DMS153 (cell line): ENCODE results near the gene DNAH9.

ENCODE experiments used
- DNase-seq: peaks from one replicate; lab custom pipeline; 2025; lab: John Stamatoyannopoulos, UW

The DNAH9 gene

DNA sequence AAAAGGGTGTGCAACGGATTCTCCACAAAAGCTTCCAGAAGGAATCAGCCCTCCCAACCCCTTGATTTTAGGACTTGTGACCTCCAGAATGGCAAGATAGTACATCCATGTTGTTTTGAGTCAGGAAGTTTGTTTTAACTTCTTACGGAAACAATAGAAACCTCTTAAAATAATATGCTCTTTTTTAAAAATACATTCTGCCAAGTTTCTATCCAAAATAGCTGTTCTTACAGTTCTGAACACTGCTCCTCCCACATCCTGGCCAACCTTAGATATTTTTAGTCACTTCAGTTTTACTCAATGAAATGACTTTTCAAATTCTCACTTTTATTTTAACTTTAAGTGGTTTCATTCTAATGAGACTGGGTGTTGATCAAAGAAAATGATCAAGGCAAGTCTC lies 242.6 kb downstream of the DNAH9 start:
- DNase-seq = no peak

DNA sequence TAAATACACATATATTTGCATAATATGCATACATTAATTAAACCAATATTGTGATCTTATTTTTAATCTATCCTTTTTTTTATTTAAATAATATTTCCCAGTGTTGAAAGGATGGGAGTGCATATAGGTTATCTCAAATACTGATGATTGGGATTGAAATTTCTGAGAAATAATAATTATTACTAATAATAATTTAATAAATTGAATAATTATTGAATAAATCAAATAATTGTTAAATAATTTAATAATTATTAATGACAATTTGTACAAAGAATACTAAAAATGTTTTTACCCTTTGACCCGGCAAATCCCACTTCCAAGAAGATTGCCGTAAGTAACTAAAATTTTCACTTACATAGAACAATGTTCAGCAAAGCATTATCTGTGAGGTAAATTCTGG lies 250.1 kb downstream of the DNAH9 start:
- no peak for DNase-seq

DNA sequence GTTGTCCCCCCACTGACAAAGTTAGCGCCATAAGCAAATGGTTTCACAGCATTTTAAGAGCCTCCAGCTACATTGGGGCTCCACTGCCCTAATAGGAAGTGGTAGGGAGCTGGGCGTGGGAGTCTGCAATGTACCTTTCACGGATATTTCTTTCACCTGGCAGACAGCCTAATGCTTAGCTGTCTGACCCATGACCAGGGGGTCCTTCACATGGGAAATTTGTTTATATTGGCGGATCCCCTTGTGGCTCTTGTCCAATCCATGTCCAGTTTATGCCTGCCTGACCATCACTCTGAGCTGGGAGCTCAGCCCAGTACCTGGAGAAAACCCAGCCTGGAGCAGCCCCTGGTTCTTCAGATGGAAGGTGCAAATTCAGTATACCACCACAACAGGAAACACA lies 254.0 kb downstream of the DNAH9 start:
- DNase-seq = no peak

DNA sequence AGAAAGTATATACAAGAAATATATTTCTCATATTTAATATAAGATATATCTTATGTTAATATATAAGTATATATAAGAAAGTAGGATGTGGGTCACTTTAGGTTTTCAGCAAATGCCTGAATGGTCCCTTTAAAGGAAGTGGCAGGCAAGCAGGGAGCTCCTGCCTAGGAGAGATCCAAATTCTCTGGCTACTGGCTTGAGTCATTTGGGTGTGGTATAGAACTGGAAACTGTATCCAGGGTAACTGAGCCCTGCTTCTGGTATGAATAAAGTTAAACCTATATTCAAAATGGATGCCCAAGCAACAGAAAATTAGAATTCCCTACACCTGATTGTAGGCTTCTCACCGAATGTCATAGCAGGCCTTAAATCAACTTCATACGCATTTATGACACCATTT lies 254.6 kb downstream of the DNAH9 start:
- no peak for DNase-seq

DNA sequence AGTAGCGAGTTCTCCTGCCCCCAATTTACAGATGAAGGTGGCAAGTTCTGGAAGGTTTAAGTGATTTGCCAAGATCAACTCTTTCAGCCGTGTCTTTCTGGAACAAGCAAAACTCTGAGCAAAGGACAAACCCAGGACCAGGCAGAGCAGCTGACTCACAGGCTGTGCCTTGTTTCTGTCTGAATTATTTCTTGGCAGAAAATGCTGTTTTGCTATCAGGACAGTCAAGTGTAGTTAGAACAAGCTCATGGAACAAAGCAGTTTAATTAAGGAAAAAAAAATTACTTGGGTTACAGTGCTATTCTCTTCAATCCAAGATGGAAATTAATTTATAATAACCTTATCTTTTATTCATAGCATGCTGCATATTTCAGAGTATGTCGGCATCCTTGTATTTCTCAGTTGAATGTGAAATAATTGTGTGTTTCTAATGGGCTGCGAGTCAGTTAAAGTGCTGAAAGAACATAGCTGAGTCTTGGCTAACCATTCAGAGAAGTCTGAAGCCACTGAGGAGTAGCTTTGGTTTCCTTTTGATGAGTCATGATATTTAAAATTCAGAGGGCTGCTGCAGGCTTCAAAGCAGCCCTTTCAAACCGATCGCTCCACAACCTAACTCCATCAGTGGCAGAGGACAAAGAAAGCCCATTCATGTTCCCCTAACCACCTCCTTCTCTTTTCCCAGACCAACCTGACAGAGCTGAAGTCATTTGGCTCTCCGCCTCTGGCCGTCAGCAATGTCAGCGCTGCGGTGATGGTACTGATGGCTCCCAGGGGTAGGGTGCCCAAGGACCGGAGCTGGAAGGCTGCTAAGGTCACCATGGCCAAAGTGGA lies 255.3 kb downstream of the DNAH9 start:
- no peak for DNase-seq

DNA sequence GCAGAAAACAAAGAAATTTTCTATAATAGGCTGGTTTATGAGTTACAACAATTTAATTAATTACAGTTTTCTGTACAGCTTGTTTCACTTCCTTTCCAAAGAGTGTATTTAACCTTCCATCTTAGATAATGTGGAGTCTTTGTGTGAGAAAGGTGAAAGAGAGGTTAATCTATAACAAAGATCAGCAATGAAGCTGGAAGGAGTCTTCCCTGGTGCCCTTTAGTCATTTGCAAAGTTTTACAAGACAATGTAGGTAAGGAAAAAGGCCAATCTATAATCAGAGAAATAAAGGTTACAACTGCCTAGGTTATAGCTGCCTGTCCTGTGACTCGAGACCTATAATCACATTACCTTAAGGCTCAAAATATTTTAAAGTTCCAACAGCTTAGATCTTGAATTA lies 257.0 kb downstream of the DNAH9 start:
- no peak for DNase-seq

DNA sequence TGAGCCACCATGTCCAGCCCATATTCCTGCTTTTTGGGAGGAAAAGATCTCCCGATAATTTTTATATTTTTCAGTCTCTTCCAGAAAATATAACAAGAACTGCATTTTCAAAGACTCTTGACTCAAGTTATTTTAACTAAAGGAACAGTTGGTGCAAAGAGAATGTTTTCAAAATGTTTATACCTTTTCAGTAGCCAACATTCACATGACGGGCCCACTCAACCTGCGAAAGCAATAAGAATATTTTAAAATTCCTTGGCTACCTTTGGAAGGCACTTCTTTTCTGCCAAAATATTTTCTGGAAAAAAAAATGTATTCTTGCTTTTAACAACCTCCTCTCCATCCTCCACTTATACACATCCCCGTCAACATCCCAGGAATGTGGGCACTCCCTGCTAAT lies 258.7 kb downstream of the DNAH9 start:
- DNase-seq = no peak

DNA sequence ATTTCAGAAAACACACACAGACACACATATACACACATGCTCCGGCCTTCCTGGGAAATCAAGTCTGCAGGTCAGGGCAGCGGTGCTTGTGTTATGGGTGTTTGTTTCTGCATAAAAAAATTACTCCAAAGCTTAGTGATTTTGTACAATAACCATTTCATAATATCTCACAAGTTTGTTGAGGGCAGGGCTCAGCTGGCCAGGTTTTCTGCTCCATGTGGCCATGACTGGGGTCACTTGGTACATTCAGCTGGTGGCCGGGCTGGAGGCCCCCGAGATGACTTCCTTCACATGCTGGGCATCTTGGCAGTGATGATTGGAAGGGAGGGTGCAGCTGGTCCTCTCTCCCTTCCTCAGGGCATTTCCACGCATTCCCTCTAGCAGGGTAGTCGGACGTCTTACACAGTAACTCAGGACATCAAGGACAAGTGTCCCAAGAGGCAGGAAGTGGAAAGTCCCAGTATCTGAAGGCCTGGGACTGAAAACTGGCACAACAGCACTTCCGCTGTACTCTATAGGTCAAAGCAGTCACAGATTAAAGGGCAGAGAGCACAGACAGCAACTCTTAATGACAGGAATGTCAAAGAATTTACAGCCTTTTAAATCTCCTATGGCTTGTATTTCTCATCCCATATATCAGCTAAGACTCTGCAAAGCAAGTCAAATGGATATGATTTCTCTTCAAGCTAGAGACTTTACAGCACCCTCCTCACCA lies 271.6 kb downstream of the DNAH9 start:
- DNase-seq = no peak

DNA sequence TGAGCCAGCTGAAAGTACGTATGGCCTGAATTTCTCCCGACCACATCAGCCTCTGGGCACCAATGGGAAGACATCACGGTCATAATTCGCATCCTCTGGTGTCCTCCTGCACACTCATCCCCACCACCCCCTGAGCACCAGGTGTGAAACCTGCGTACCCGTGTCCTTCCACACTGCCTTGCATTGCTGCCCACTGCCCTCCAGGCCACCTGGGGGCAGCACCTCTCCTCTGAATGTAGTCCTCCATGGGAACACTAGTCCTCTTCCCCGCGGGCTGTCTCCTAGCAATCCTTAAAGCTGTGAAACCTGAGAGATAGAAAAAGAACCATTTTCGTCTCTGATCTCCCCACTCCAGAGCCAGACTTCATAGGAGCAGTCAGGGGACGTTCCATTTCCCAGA lies 273.5 kb downstream of the DNAH9 start:
- DNase-seq = no peak

DNA sequence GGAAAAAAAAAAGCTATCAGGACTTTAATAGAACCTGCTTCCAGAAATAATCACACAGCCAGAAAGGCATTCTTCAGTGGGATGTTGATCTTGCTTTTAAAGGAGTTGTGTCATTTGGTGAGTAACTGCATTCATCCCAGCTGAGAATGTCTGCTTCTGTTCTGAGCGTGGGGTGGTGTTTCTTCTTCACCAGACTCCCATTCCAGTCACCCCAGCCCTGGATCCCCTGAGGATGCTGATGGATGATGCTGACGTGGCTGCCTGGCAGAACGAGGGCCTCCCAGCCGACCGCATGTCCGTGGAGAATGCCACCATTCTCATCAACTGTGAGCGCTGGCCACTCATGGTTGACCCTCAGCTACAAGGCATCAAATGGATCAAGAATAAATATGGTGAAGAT lies 276.5 kb downstream of the DNAH9 start:
- no peak for DNase-seq

DNA sequence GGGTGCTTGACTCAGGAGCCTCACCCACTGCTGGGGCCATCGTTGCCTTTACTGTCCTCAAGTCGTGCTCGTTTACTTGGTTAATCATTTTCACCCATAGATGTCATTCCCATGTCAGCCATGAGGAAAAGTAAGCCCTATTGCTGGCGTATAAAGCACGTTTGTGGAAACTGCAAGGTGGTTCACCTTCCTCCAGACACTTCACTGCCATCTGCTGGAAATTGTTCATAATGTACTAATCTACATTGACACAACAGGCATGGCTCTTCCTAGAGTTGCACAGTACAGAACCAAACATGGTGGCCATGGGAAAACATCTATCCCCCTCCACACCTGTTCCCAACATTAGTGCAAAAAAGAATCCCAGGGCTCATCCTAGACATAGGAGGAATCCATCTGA lies 282.4 kb downstream of the DNAH9 start:
- DNase-seq = peak; percentile 2

DNA sequence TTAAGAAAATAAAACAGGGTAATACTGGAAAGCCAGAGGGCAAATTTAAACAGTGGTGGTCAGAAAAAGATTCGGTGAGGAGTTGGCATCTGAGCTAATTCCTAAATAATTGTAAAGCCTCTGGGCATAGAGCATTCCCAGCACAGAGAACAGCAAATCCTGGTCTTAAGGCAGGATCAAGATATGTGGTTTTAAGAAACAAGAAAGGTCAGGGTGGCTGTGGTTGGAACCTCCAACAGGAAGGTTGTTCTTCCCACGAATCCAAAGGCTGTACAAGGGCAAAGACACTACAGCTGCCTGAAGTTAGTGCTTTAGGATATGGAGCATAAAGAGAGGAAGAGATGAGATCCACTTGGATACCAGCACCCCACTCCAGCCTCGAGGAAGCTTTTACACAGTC lies 284.4 kb downstream of the DNAH9 start:
- DNase-seq = no peak

DNA sequence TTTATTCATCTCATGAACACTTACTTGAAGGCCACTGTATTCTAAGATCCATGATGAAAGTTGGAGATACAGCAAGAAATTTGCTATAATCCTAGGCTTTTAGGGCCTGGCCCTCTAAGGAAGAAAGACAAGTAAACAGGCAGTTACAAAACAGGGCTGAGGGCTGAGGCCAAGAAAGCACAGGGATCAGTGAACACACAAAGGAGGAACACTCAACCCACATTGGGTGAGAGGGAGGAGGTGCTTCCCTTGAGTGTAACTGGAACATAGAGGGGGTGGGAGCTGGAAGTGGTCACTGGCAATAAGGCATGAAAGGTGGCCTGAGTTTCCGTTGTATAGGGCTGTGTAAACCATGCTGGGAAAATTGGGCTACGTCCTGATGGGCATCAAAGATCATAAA lies 286.8 kb downstream of the DNAH9 start:
- DNase-seq = no peak

DNA sequence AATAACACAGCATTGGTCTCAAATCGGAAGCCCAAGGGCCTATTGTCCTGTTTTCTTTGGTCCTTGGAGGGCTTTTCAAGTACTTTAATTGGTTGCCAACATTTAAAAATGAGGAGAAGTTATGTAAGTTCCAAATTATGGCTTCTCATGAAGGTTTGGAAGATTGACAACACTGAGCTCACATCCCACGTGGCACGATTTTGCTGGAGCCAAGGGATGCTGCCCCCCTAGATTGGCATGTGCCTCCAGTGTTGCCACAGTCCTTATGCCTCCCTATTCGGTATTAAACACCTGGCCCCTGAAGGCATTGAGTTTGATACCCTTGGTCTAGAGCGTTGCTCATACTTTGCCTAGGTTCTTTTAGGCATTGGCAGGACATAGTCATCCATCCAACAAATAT lies 291.0 kb downstream of the DNAH9 start:
- DNase-seq = no peak

DNA sequence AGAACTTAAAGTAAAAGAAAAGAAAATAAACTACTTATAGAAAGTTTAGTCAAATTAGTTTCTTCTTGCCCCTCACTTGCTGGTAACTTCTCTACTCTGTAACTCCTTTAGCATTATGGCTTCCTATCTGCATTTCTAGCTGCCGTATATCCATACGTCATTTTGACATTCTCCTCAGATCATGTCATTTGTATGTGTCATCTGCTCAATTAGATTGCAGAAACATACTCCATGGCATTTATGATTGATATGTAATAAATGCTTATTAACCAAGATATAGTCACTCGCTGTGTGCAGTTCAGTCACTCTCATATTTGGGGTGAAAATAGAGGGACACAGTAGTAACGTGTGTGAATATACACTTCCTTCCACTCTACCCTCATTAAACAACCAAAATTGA lies 295.6 kb downstream of the DNAH9 start:
- DNase-seq = no peak

DNA sequence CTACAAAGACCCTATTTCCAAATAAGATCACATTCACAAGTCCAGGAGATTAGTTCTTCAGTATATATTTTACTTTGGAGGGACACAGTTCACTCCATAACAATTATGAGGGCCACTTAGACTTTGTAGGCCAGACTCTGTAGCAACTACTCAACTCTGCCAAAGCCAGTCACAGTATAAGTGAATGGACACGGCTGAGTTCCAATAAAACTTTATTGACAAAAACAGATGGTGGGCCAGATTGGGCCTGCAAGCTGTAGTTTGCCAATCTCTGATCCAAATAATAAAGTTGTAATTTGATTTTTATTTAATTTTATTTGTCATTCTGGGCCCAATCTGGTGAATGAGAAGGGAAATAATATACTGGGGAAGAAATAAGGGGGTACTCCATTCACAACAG lies 297.9 kb downstream of the DNAH9 start:
- DNase-seq = no peak

DNA sequence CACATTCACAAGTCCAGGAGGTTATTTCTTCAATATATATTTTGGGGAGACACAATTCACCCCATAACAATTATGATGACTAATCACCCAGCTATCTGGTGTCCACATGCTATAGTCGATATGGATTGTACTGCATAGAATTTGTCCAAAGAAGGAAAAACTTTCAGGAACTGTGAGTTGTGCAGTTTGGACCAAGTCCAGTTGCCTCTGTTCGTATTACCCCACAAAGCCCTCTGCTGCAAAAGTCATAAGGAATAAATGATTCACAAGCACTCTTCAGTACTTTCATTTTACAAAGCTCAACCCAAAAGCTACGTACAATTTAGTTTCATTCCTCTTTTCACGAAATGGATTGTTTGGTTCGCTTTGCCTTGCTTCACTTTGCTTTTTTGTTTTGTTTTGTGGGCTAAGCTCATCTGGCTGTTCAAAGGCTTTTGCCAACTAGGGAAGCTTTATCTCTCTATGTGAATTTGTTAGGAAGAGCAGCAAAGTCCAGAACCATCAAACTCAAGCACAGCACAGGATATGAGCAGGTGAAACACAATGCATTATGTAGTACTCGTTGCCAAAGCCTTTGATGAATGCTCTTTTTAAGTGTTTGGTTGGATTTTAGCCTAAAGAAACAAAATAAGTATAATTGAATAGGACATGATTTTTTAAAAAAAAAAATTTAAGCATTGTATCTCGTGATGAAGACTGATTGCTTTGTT lies 300.4 kb downstream of the DNAH9 start:
- no peak for DNase-seq

DNA sequence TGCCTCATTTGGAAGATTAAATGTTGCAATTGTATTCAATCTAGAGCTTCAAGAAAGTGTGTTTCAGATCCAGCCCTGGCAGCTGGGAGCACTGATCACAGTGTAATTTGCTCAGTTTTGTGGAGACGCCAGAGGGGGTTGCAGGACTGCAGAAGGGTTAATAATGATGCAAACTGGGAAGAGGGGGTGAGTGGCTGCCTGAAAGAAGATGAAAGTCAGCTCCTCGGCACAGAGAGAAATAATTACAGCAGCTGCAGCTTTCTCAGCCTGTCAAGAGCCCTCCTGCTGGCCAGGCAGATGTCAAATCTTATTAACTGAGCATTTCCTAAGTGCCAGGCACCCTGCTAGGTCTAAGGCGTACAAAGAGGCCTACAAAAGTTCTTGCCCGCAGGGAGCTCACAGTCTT lies 301.3 kb downstream of the DNAH9 start:
- DNase-seq = no peak

DNA sequence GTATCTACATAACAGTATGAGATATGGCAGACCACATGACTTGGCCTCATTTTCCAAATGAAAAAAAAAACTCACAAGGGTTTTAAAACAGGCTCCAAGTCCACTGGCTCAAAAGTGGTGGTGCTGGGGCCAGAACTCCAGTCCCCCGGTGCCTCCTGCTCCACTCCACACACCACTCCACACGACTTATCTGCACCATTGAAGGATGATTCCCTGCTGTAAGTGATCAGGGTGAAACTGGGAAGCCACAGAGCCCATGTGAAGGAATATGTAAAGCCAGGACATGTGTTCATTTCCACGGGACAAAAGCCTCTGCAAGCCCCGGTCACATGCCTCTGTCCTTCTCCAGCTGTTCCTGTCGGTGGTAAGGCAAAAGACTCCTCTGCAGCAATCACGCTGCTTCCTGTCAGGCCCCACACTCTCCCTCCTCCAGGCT lies 301.8 kb downstream of the DNAH9 start:
- no peak for DNase-seq

DNA sequence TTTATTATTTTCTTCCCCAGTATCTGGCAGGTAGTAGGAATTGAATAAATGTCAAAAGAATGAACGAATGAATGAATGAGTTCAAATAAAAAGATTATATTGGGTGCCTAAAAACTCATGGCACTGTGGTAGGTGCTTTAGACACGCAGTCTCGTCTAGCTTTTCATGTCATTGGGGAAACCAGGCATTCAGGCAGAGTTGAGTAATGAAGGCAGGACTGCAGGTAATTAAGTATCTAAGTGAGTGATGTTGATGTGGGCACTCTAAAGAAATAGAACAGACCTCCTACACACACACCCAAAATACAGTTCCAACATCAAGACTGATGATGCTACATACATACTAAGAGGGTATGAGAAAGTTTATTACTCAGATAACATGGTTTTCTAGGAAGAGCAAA lies 302.4 kb downstream of the DNAH9 start:
- DNase-seq = no peak

DNA sequence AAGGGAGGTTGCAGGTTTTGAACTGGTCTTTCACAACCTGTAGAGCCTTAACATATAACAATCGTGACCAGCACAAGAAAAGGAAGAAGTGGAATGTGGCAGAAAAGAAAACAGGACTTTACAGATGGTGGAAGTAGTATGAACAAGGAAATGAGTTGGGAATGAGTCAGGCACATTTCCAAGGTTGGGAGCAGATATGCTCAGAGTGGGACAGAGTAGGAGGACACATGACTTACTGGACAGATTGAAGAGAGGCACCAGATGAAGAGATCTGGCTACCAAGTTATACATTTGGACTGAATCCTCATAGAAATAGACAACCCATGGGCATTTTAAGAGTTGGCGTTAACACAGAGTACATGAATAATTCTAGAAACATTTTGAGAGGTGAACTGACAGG lies 303.7 kb downstream of the DNAH9 start:
- no peak for DNase-seq

DNA sequence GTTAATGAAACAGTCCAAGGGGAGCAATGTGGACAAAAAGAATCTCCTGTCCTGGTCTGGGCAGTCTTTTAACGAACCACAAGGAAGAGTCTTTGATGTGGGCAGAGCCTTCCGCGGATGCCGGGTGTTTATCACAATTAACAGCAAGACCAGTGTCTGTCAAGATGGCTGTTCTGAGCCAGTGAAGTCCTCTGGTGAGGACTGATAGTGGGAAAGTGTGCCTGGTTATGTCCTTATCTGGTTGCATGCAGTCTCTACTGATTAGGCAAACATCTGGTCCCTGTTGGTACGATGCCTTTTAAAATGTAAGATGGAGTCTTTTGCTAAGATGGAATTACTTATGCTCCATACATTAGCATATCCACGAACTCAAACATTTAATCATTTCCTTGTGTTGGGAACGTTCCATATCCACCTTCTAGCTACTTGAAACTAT lies 310.5 kb downstream of the DNAH9 start:
- no peak for DNase-seq

DNA sequence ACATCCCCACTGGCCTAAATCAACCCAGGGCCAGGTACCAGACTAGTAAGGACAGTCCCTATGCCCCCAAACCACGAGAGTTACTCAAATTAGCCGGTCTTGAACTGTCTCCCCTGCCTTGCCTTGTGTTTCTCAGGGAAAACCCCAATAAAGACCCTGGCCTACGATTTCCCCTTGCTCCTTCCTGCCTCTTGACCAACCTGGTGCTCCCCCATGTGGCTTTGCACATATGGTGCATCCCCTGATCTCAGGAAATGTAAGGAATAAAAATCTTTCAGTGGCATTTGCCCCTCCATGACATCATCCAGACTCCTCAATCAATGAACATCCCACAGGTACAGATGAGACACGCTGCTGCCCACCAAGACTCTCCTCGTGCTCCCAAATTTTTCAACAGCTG lies 311.1 kb downstream of the DNAH9 start:
- no peak for DNase-seq
